Measurements from ENCODE around the gene SSU72.

- TF ChIP-seq POLR2A (IDR thresholded peaks at IDR 0.05; ENCODE audit: extremely low read depth, insufficient read length) (no peak), CTCF (IDR thresholded peaks at IDR 0.05; ENCODE audit: low read depth, low read length) (no peak), MYC (IDR thresholded peaks at IDR 0.05; ENCODE audit: low read depth, low read length) (no peak), MAX (IDR thresholded peaks at IDR 0.05; ENCODE audit: low read depth, low read length) (no peak)
Measured at GRCh38 chr1:1610796-1611195, 36.1 kb upstream of the SSU72 start.

Data from NB4 (cell line).